ENCODE measurements around the gene RIT2. TPM values are rescaled to one million over a fixed set of nuclear protein-coding genes. Genes with fewer than 3 reads are reported as not detected.

Gene RIT2
- polyA plus RNA-seq, 2 of the 4 experiments (the other 2 are of a cell fraction), result not detected

- no peak overlapping the region for H3K27ac ChIP-seq
- TF ChIP-seq HES2 (IDR thresholded peaks at IDR 0.05) (no peak), KDM5A (IDR thresholded peaks at IDR 0.05) (no peak), NR3C1 (IDR thresholded peaks at IDR 0.05) (no peak), CBX2 (IDR thresholded peaks at IDR 0.05; ENCODE audit: borderline replicate concordance, low read depth) (no peak), MAFK (IDR thresholded peaks at IDR 0.05; ENCODE audit: partially characterized antibody) (no peak), RAD21 (conservative IDR thresholded peaks at IDR 0.05 in 1 of 2, IDR thresholded peaks at IDR 0.05 in 1 of 2) (no peak), RCOR1 (IDR thresholded peaks at IDR 0.05; ENCODE audit: low read depth, low read length) (no peak), TP53 (CRISPR knock-in tag; IDR thresholded peaks at IDR 0.05) (no peak), ESRRA (IDR thresholded peaks at IDR 0.05; ENCODE audit: borderline replicate concordance, low read length) (no peak), NFE2L2 (conservative IDR thresholded peaks at IDR 0.05; ENCODE audit: low read length) (no peak), FOXS1 (CRISPR knock-in tag; IDR thresholded peaks at IDR 0.05) (no peak), ZC3H11A (IDR thresholded peaks at IDR 0.05) (no peak)
- ChIA-PET CTCF (interaction anchor here (0.6 kb wide), 1 partner anchor 750 kb away, joined by 3 read pairs; no protein-coding TSS in a partner anchor), POLR2A (no interaction called here)
- H3K4me2 ChIP-seq, result no peak overlapping the region
- H3K9me3 ChIP-seq, result no peaks in the 10 kb centered on the region
- DNase-seq (ENCODE audit: low read depth in 1 of 2, low spot score in 1 of 2) (no peak), FAIRE-seq (no peak), ATAC-seq (no peak)
- no peak overlapping the region for H3K4me3 ChIP-seq
- 14% methylated on average over 1 of the region's 1 CpG for WGBS (ENCODE audit: missing lambda C conversion rate)
- H3K4me1 ChIP-seq, result no peaks in the 10 kb centered on the region
Observed at GRCh38 chr18:43073771-43074170, 41.7 kb downstream of the RIT2 start.

DNA sequence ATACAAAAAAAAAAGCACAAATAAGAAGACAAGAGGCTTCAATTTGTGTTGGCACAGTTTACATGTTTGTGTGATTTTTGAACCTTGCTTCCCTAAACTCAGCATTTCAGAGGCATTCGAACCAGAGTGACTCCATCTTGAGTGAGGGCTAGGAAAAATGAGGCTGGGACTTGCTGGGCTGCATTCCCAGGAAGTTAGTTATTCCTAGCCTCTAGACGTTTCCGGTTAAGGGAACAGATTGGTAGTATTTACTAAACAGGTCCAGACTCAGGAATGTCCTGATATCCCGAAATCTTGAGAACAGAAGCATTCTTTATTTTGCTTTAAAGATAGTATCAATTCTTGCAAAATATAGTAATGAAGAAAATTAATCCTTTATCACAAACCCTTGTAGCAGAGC, 46.7 kb downstream of the RIT2 start:
- TF ChIP-seq GATA3 (IDR thresholded peaks at IDR 0.05; ENCODE audit: borderline replicate concordance), result no peak
- no peak for TF ChIP-seq FOSL2 (IDR thresholded peaks at IDR 0.05)
- TF ChIP-seq FOSL2 (CRISPR knock-in tag; IDR thresholded peaks at IDR 0.05), result no peak
- TF ChIP-seq, protein P1, sequence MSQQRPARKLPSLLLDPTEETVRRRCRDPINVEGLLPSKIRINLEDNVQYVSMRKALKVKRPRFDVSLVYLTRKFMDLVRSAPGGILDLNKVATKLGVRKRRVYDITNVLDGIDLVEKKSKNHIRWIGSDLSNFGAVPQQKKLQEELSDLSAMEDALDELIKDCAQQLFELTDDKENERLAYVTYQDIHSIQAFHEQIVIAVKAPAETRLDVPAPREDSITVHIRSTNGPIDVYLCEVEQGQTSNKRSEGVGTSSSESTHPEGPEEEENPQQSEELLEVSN (IDR thresholded peaks at IDR 0.05; ENCODE audit: borderline replicate concordance, low read depth), result no peak
- TF ChIP-seq PBX3 (IDR thresholded peaks at IDR 0.05), result no peak
- TF ChIP-seq SREBF2 (IDR thresholded peaks at IDR 0.05), result no peak
- no peak for TF ChIP-seq JUN (IDR thresholded peaks at IDR 0.05)
- TF ChIP-seq HES2 (IDR thresholded peaks at IDR 0.05), result no peak
- no peak for TF ChIP-seq ZC3H11A (IDR thresholded peaks at IDR 0.05)
- TF ChIP-seq NR3C1 (IDR thresholded peaks at IDR 0.05), result no peak
- TF ChIP-seq MAFK (IDR thresholded peaks at IDR 0.05; ENCODE audit: partially characterized antibody), result no peak
- TF ChIP-seq CHD4 (IDR thresholded peaks at IDR 0.05; ENCODE audit: borderline replicate concordance), result no peak
- TF ChIP-seq MAX (IDR thresholded peaks at IDR 0.05), result no peak
- no peak for TF ChIP-seq HOXB13 (CRISPR knock-in tag; IDR thresholded peaks at IDR 0.05; ENCODE audit: low read depth)
- no peak for TF ChIP-seq RARB (CRISPR knock-in tag; IDR thresholded peaks at IDR 0.05)
- no peak for TF ChIP-seq RNF2 (IDR thresholded peaks at IDR 0.05; ENCODE audit: borderline replicate concordance, low read depth)
- WGBS (ENCODE audit: missing lambda C conversion rate), result 22% methylated on average over 4 of the region's 4 CpGs
- Histone ChIP-seq H3K9me3 (no peaks in the 10 kb centered on the region), H3K4me1 (no peaks in the 10 kb centered on the region), H3K4me3 (no peak overlapping the region), H3K4me2 (no peak overlapping the region), H3K27ac (no peak overlapping the region)
- FAIRE-seq (no peak), DNase-seq (ENCODE audit: low read depth in 1 of 2, low spot score in 1 of 2) (no peak), ATAC-seq (no peak)
- POLR2A ChIA-PET, result no interaction called here
- CTCF ChIA-PET, result no interaction called here

DNA sequence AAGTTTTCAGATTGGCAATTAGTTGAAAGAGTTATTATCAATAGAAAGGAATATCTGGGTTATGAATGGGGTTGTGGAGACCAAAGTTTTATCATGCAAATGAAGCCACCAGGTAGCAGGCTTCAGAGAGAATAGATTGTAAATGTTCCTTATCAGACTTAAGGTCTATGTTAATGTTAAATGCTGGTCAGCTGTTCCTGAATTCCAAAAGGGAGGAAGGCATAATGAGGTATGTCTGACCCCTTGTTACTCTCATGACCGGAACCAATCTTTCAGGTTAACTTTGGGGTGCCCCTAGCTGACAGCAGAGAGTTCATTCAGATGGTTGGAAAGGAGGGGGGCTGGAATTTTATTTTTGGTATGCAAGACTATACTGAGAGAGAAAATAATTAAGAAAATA, 47.9 kb downstream of the RIT2 start:
- H3K4me2 ChIP-seq, result no peak overlapping the region
- no peak for ATAC-seq
- FAIRE-seq, result no peak
- no peaks in the 10 kb centered on the region for H3K4me1 ChIP-seq
- no peak for DNase-seq (ENCODE audit: low read depth in 1 of 2, low spot score in 1 of 2)
- POLR2A ChIA-PET, result no interaction called here
- 9% methylated on average over 1 of the region's 1 CpG for WGBS (ENCODE audit: missing lambda C conversion rate)
- CTCF ChIA-PET, result no interaction called here
- no peak overlapping the region for H3K4me3 ChIP-seq
- H3K9me3 ChIP-seq, result no peaks in the 10 kb centered on the region
- H3K27ac ChIP-seq, result no peak overlapping the region
- no peak for TF ChIP-seq JUNB (IDR thresholded peaks at IDR 0.05)
- no peak for TF ChIP-seq HOXB13 (CRISPR knock-in tag; IDR thresholded peaks at IDR 0.05; ENCODE audit: low read depth)
- TF ChIP-seq RNF2 (IDR thresholded peaks at IDR 0.05; ENCODE audit: borderline replicate concordance, low read depth), result no peak
- TF ChIP-seq EP300 (IDR thresholded peaks at IDR 0.05), result no peak
- TF ChIP-seq NPAS2 (CRISPR knock-in tag; IDR thresholded peaks at IDR 0.05; ENCODE audit: borderline replicate concordance), result no peak
- no peak for TF ChIP-seq EHMT2 (IDR thresholded peaks at IDR 0.05; ENCODE audit: low read depth)
